SK-N-SH treated with all-trans-retinoic acid at 6 μM for 48 hours (cell line): ENCODE results near the gene IGLL5.

Source experiments
- ARNTL ChIP-seq: fragments of 450-650 bp; formaldehyde crosslinking; IDR thresholded peaks from 2 replicates; pipeline ENCODE4 v1.5.0; 2020; ENCODE audit warnings: low read depth, mild to moderate bottlenecking, moderate library complexity, borderline replicate concordance
- BACH2 ChIP-seq: fragments of 250-450 bp; sonication (Bioruptor Pico); IDR thresholded peaks from 2 replicates; pipeline ENCODE4 v1.9.0; 2021; ENCODE audit warnings: mild to moderate bottlenecking, borderline replicate concordance
- GLIS3 ChIP-seq: fragments of 250-450 bp; sonication (Bioruptor Pico); IDR thresholded peaks from 2 replicates; pipeline ENCODE4 v1.5.0; 2020; ENCODE audit warnings: mild to moderate bottlenecking, moderate library complexity
- PPARA ChIP-seq: fragments of 250-450 bp; sonication (Bioruptor Pico); IDR thresholded peaks from 2 replicates; pipeline ENCODE4 v1.5.0; 2020; ENCODE audit warnings: mild to moderate bottlenecking, borderline replicate concordance
- RARB ChIP-seq: fragments of 250-450 bp; sonication (Bioruptor Pico); IDR thresholded peaks from 2 replicates; pipeline ENCODE4 v1.8.0; 2021; ENCODE audit warnings: mild to moderate bottlenecking, moderate library complexity
- TCF4 ChIP-seq: fragments of 250-450 bp; sonication (Bioruptor Pico); IDR thresholded peaks from 2 replicates; pipeline ENCODE4 v1.8.0; 2021; ENCODE audit warnings: mild to moderate bottlenecking, moderate library complexity, borderline replicate concordance
- TOX ChIP-seq: fragments of 250-450 bp; sonication (Bioruptor Pico); IDR thresholded peaks from 2 replicates; pipeline ENCODE4 v1.8.0; 2021; ENCODE audit warnings: mild to moderate bottlenecking, moderate library complexity, borderline replicate concordance
- ZC3H10 ChIP-seq: fragments of 250-450 bp; sonication (Bioruptor Pico); IDR thresholded peaks from 2 replicates; pipeline ENCODE4 v1.5.1; 2021; ENCODE audit warnings: mild to moderate bottlenecking, moderate library complexity
- ZFP3 ChIP-seq: fragments of 250-450 bp; sonication (Bioruptor Pico); IDR thresholded peaks from 2 replicates; pipeline ENCODE4 v1.5.0; 2020; ENCODE audit warnings: mild to moderate bottlenecking, moderate library complexity
- ZFP30 ChIP-seq: fragments of 450-650 bp; formaldehyde crosslinking; IDR thresholded peaks from 2 replicates; pipeline ENCODE4 v1.5.0; 2022; ENCODE audit warnings: mild to moderate bottlenecking, moderate library complexity
- ZNF70 ChIP-seq: fragments of 450-650 bp; formaldehyde crosslinking; IDR thresholded peaks from 2 replicates; pipeline ENCODE4 v1.5.0; 2020; ENCODE audit warnings: mild to moderate bottlenecking, moderate library complexity
- ZNF8 ChIP-seq: fragments of 450-650 bp; formaldehyde crosslinking; IDR thresholded peaks from 2 replicates; pipeline ENCODE4 v1.5.0; 2020; ENCODE audit warnings: mild to moderate bottlenecking, moderate library complexity
- TF ChIP-seq, protein P1 (sequence below): fragments of 250-450 bp; sonication (Bioruptor Pico); IDR thresholded peaks from 2 replicates; pipeline ENCODE4 v1.8.0; 2020; ENCODE audit warnings: mild to moderate bottlenecking, moderate library complexity, borderline replicate concordance
- TF ChIP-seq, protein P2 (sequence below): fragments of 250-450 bp; sonication (Bioruptor Pico); IDR thresholded peaks from 2 replicates; pipeline ENCODE4 v1.5.1; 2020; ENCODE audit warnings: low read depth, mild to moderate bottlenecking, moderate library complexity

GRCh38 chr22:22926370-22927195 is 39.0 kb downstream of the IGLL5 start:
- TF ChIP-seq, protein P1, sequence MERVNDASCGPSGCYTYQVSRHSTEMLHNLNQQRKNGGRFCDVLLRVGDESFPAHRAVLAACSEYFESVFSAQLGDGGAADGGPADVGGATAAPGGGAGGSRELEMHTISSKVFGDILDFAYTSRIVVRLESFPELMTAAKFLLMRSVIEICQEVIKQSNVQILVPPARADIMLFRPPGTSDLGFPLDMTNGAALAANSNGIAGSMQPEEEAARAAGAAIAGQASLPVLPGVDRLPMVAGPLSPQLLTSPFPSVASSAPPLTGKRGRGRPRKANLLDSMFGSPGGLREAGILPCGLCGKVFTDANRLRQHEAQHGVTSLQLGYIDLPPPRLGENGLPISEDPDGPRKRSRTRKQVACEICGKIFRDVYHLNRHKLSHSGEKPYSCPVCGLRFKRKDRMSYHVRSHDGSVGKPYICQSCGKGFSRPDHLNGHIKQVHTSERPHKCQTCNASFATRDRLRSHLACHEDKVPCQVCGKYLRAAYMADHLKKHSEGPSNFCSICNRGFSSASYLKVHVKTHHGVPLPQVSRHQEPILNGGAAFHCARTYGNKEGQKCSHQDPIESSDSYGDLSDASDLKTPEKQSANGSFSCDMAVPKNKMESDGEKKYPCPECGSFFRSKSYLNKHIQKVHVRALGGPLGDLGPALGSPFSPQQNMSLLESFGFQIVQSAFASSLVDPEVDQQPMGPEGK (CRISPR knock-in tag): no peak
- TF ChIP-seq ARNTL (CRISPR knock-in tag) (no peak), GLIS3 (CRISPR knock-in tag) (no peak), PPARA (CRISPR knock-in tag) (no peak), BACH2 (CRISPR knock-in tag) (no peak), ZFP3 (no peak), ZC3H10 (CRISPR knock-in tag) (no peak), ZFP30 (CRISPR knock-in tag) (no peak), TCF4 (CRISPR knock-in tag) (no peak), ZNF70 (no peak), TOX (CRISPR knock-in tag) (no peak), ZNF8 (no peak), RARB (no peak)
- TF ChIP-seq, protein P2, sequence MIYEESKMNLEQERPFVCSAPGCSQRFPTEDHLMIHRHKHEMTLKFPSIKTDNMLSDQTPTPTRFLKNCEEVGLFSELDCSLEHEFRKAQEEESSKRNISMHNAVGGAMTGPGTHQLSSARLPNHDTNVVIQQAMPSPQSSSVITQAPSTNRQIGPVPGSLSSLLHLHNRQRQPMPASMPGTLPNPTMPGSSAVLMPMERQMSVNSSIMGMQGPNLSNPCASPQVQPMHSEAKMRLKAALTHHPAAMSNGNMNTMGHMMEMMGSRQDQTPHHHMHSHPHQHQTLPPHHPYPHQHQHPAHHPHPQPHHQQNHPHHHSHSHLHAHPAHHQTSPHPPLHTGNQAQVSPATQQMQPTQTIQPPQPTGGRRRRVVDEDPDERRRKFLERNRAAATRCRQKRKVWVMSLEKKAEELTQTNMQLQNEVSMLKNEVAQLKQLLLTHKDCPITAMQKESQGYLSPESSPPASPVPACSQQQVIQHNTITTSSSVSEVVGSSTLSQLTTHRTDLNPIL: no peak
